GM12878 (cell line): ENCODE measurements around the gene PRKN. TPM values are rescaled to one million over a fixed set of nuclear protein-coding genes. Genes with fewer than 3 reads are reported as not detected.

Experiments used
- ATAC-seq: fragments of 200-7000 bp; cut with Tn5 transposase; 3 replicates; pipeline ENCODE4 v1.9.1; 2020; ENCODE audit warnings: mild to moderate bottlenecking, moderate library complexity
- BruUV-seq: library from RNA; stranded (reverse); fragments of 400-500 nt; replicated peaks from 2 replicates; lab custom pipeline; 2021; lab: Mats Ljungman, UMichigan
- CTCF ChIA-PET: fragments of 300-600 bp; sonication (Branson Sonifier 250); formaldehyde crosslinking; extraction: SDS; loops from one replicate; lab custom pipeline; 2021; ENCODE audit warnings: inconsistent platforms; lab: Yijun Ruan, JAX
- POLR2A ChIA-PET: fragments of 350-600 bp; formaldehyde crosslinking; extraction: SDS; loops from one replicate; lab custom pipeline; 2021; ENCODE audit warnings: inconsistent platforms; lab: Charles Lee
- RAD21 ChIA-PET: fragments of 300-600 bp; sonication (Branson Sonifier 250); formaldehyde crosslinking; loops from one replicate; lab custom pipeline; 2023; ENCODE audit warnings: antibody characterized with exemption; ENCODE audit not compliant: unreplicated experiment; lab: Charles Lee
- SMC1A ChIA-PET: fragments of 300-600 bp; sonication (Branson Sonifier 250); formaldehyde crosslinking; loops from one replicate; lab custom pipeline; 2023; ENCODE audit not compliant: unreplicated experiment, uncharacterized antibody; lab: Charles Lee
- DNase-seq: peaks from one replicate; pipeline ENCODE4 v3.0.0-alpha.2; 2011; ENCODE audit warnings: low read depth, low spot score
- FAIRE-seq: peaks from 3 replicates; lab custom pipeline; 2011; peaks lifted over from hg19 to GRCh38; lab: Jason Lieb, UNC
- H2AFZ ChIP-seq: 2 replicates; pipeline ENCODE4 v1.6.0; 2011; ENCODE audit warnings: low read depth, low read length, control low read depth; ENCODE audit not compliant: control insufficient read depth
- H3K27ac ChIP-seq: 2 replicates; pipeline ENCODE4 v1.5.1; 2011; ENCODE audit warnings: control low read depth; ENCODE audit not compliant: control insufficient read depth, insufficient read depth
- H3K27me3 ChIP-seq, 2 experiments: replicated peaks in 1 of 2; 2 replicates each; pipeline versions ENCODE4 v1.6.0 to v1.6.1; 2011; ENCODE audit warnings: low read length in 1 of 2; ENCODE audit not compliant: control insufficient read depth in 2 of 2, insufficient read depth in 2 of 2
- H3K36me3 ChIP-seq, 2 experiments: 2 replicates each; pipeline ENCODE4 v1.5.1; 2011; ENCODE audit warnings: low read length in 1 of 2; ENCODE audit not compliant: control insufficient read depth in 2 of 2, insufficient read depth in 2 of 2
- H3K4me1 ChIP-seq: 2 replicates; pipeline ENCODE4 v1.6.1; 2011; ENCODE audit warnings: mild to moderate bottlenecking, low read length, moderate library complexity, mixed read lengths; ENCODE audit not compliant: control insufficient read depth, insufficient read depth
- H3K4me2 ChIP-seq: 2 replicates; pipeline ENCODE4 v1.6.0; 2011; ENCODE audit warnings: control low read depth; ENCODE audit not compliant: control insufficient read depth, insufficient read depth
- H3K4me3 ChIP-seq: fragments of 200-600 bp; sonication (generic); 2 replicates; pipeline ENCODE4 v1.5.1; 2016
- H3K79me2 ChIP-seq: 2 replicates; pipeline ENCODE4 v1.6.0; 2011; ENCODE audit warnings: low read length; ENCODE audit not compliant: control insufficient read depth, insufficient read depth
- H3K9ac ChIP-seq: 2 replicates; pipeline ENCODE4 v1.8.0; 2011; ENCODE audit warnings: low read length, control low read depth, mixed read lengths; ENCODE audit not compliant: control insufficient read depth, insufficient read depth
- H3K9me3 ChIP-seq: replicated peaks from 3 replicates; pipeline ENCODE4 v1.5.1; 2011; ENCODE audit warnings: mild to moderate bottlenecking, low read length; ENCODE audit not compliant: control insufficient read depth, insufficient read depth
- H4K20me1 ChIP-seq: 2 replicates; pipeline ENCODE4 v1.6.0; 2011; ENCODE audit not compliant: control insufficient read depth, insufficient read depth
- ATF3 ChIP-seq: IDR thresholded peaks from 2 replicates; pipeline ENCODE4 v1.6.1; 2011; ENCODE audit warnings: low read depth, mild to moderate bottlenecking, low read length, moderate library complexity, borderline replicate concordance; ENCODE audit errors: extremely low read depth
- BCLAF1 ChIP-seq: fragments of 450-650 bp; IDR thresholded peaks from 2 replicates; pipeline ENCODE4 v1.6.1; 2017; ENCODE audit warnings: antibody characterized with exemption, mild to moderate bottlenecking, moderate library complexity
- DPF2 ChIP-seq: fragments of 450-650 bp; IDR thresholded peaks from 2 replicates; pipeline ENCODE4 v1.6.1; 2017; ENCODE audit warnings: mild to moderate bottlenecking
- PKNOX1 ChIP-seq: fragments of 450-650 bp; IDR thresholded peaks from 2 replicates; pipeline ENCODE4 v1.6.1; 2016; ENCODE audit warnings: mild to moderate bottlenecking
- REST ChIP-seq: IDR thresholded peaks from 2 replicates; pipeline ENCODE4 v1.6.1; 2012; ENCODE audit warnings: mild to moderate bottlenecking, low read depth, low read length
- ZNF592 ChIP-seq: fragments of 450-650 bp; IDR thresholded peaks from 2 replicates; pipeline ENCODE4 v1.6.1; 2017; ENCODE audit warnings: mild to moderate bottlenecking, moderate library complexity
- whole genome bisulfite sequencing: methylation state at CpG from one replicate; pipeline ENCODE4 v1.1.6; 2016; ENCODE audit warnings: low lambda C conversion rate; ENCODE audit not compliant: insufficient replicate concordance, insufficient coverage; ENCODE audit errors: missing lambda C conversion rate; 5-methylcytosine and 5-hydroxymethylcytosine counted together
- in situ Hi-C: fragments of 300-500 bp; cut with MboI; formaldehyde crosslinking; loops from 9 replicates; pipeline ENCODE4 v1.14.3; 2018; ENCODE audit warnings: mixed read lengths
- intact Hi-C: fragments of 100-400 bp; cut with micrococcal nuclease; formaldehyde crosslinking; loops from one replicate; pipeline ENCODE4 v1.14.2; 2022; ENCODE audit not compliant: unreplicated experiment
- polyA plus RNA-seq, 11 experiments: library from polyadenylated mRNA; depleted of rRNA in 4 of 11; unstranded in 6 of 11; stranded (reverse) in 5 of 11; fragments of >200 nt; fragmentation: Nextera tagmentation in 4 of 11; fragmentation: Illumina TruSeq in 1 of 11; extraction: Ambion mirVana in 4 of 11; extraction: Trizol in 1 of 11; gene quantifications; 1 replicate in 1 of 11; 2 replicates in 10 of 11; pipeline versions ENCODE4 v1.2.1 to v1.2.3, GENCODE V29; 2011 to 2016; ENCODE audit warnings: inconsistent platforms in 2 of 11, missing spikeins in 2 of 11, low read depth in 1 of 11
- total RNA-seq, 4 experiments: library from RNA; depleted of rRNA in 3 of 4; stranded (reverse); fragments of >200 nt in 3 of 4; fragmentation: Illumina TruSeq in 1 of 4; extraction: Trizol in 1 of 4; gene quantifications; 2 replicates each; pipeline versions ENCODE4 v1.2.1 to v1.2.3, GENCODE V29; 2013 to 2021

The PRKN gene
- total and polyA plus RNA-seq, 10 of the 15 experiments (the other 5 are each of a cell fraction or from before 2014, with no cell fraction given), result 0.06 to 0.09 TPM; not detected in 8

GRCh38 chr6:162532283-162533008 lies 195.1 kb downstream of the PRKN start:
- Histone ChIP-seq H3K4me1 (no peaks in the 10 kb centered on the region), H3K9me3 (no peaks in the 10 kb centered on the region), H3K27ac (no peak overlapping the region), H4K20me1 (no peaks in the 10 kb centered on the region), H3K27me3 (no peaks in the 10 kb centered on the region), H3K4me2 (no peak overlapping the region), H3K79me2 (no peaks in the 10 kb centered on the region), H3K4me3 (no peak overlapping the region), H3K36me3 (no peaks in the 10 kb centered on the region), H3K9ac (no peak overlapping the region), H2AFZ (no peak overlapping the region)
- TF ChIP-seq PKNOX1, result no peak
- no peak for TF ChIP-seq ZNF592
- TF ChIP-seq REST, result no peak
- TF ChIP-seq ATF3, result no peak
- TF ChIP-seq BCLAF1, result no peak
- no peak for TF ChIP-seq DPF2
- ATAC-seq (no peak), FAIRE-seq (no peak), DNase-seq (no peak)
- POLR2A ChIA-PET, result no interaction called here
- WGBS, result 33% methylated on average over 9 of the region's 9 CpGs
- RAD21 ChIA-PET, result no interaction called here
- BruUV-seq, result no TSS peak
- CTCF ChIA-PET, result no interaction called here
- SMC1A ChIA-PET, result interaction anchor here (0.5 kb wide), 1 partner anchor 1583 kb away, joined by 3 read pairs; no protein-coding TSS in a partner anchor
- intact Hi-C loops, result no loop called here
- in situ Hi-C loops, result no loop called here
